SK-N-SH (cell line): ENCODE data around the gene PTPRD. TPM values are rescaled to one million over a fixed set of nuclear protein-coding genes. Genes with fewer than 3 reads are reported as not detected.

Source experiments
- CTCF ChIA-PET: fragments of 300-600, 350-600 bp; formaldehyde crosslinking; extraction: SDS; loops from one replicate; lab custom pipeline; 2021; lab: Yijun Ruan, JAX
- POLR2A ChIA-PET: fragments of 350-600 bp; sonication (Branson Sonifier 250); formaldehyde crosslinking; extraction: SDS; loops from one replicate; lab custom pipeline; 2020; ENCODE audit warnings: antibody characterized with exemption, inconsistent platforms; lab: Yijun Ruan, JAX
- DNase-seq: peaks from one replicate; pipeline ENCODE4 v3.0.0; 2012
- H2AFZ ChIP-seq: fragments of 200-600 bp; sonication (generic); 2 replicates; pipeline ENCODE4 v1.8.1; 2016; ENCODE audit warnings: antibody characterized with exemption, mild to moderate bottlenecking, low read depth
- H3F3A ChIP-seq: fragments of 200-600 bp; sonication (generic); replicated peaks from 2 replicates; pipeline ENCODE3; 2016; ENCODE audit warnings: antibody characterized with exemption, mild to moderate bottlenecking; ENCODE audit not compliant: insufficient read depth
- H3K27ac ChIP-seq, 2 experiments: fragments of 200-500 bp in 1 of 2; fragments of 200-600 bp in 1 of 2; sonication (Bioruptor generic) in 1 of 2; sonication (generic), shearing (Covaris generic) in 1 of 2; 2 replicates each; pipeline versions ENCODE4 v1.5.1 to v1.6.1; 2014 to 2016; ENCODE audit warnings: low read depth in 2 of 2, inconsistent platforms in 1 of 2, low read length in 1 of 2, mild to moderate bottlenecking in 1 of 2, mixed read lengths in 1 of 2
- H3K27me3 ChIP-seq: fragments of 200-600 bp; sonication (generic), shearing (Covaris generic); 2 replicates; pipeline ENCODE4 v1.6.1; 2016; ENCODE audit warnings: mixed run types; ENCODE audit not compliant: insufficient read depth
- H3K36me3 ChIP-seq, 2 experiments: fragments of 200-500 bp in 1 of 2; fragments of 200-600 bp in 1 of 2; sonication (Bioruptor generic) in 1 of 2; sonication (generic) in 1 of 2; replicated peaks in 1 of 2; 2 replicates each; pipeline versions ENCODE3 to v1.5.1; 2014 to 2016; ENCODE audit warnings: low read length in 1 of 2, mild to moderate bottlenecking in 1 of 2; ENCODE audit not compliant: insufficient read depth in 2 of 2, control insufficient read depth in 1 of 2
- H3K4me1 ChIP-seq, 2 experiments: fragments of 200-500 bp in 1 of 2; fragments of 200-600 bp in 1 of 2; sonication (Bioruptor generic) in 1 of 2; sonication (generic), shearing (Covaris generic) in 1 of 2; 2 replicates each; pipeline versions ENCODE4 v1.5.1 to v1.6.1; 2014 to 2016; ENCODE audit warnings: low read depth in 1 of 2, low read length in 1 of 2, mixed run types in 1 of 2; ENCODE audit not compliant: insufficient read depth in 2 of 2, control insufficient read depth in 1 of 2
- H3K4me2 ChIP-seq: fragments of 200-600 bp; sonication (generic), shearing (Covaris generic); 2 replicates; pipeline ENCODE4 v1.6.1; 2017; ENCODE audit warnings: mixed run types
- H3K4me3 ChIP-seq, 2 experiments: fragments of 200-500 bp in 1 of 2; fragments of 200-600 bp in 1 of 2; sonication (Bioruptor generic) in 1 of 2; sonication (generic), shearing (Covaris generic) in 1 of 2; 2 replicates each; pipeline versions ENCODE4 v1.5.1 to v1.8.1; 2014 to 2016; ENCODE audit warnings: low read depth in 2 of 2, inconsistent platforms in 1 of 2, low read length in 1 of 2, mild to moderate bottlenecking in 1 of 2, mixed read lengths in 1 of 2, moderate library complexity in 1 of 2
- H3K79me2 ChIP-seq: fragments of 200-600 bp; sonication (generic); 2 replicates; pipeline ENCODE4 v1.8.1; 2017; ENCODE audit warnings: mild to moderate bottlenecking; ENCODE audit not compliant: insufficient read depth
- H3K9ac ChIP-seq: fragments of 200-600 bp; sonication (generic); 2 replicates; pipeline ENCODE4 v1.6.1; 2017; ENCODE audit warnings: mixed run types
- H3K9me2 ChIP-seq: fragments of 200-600 bp; sonication (generic); 2 replicates; pipeline ENCODE4 v1.6.1; 2017; ENCODE audit warnings: mixed run types
- H3K9me3 ChIP-seq: fragments of 200-600 bp; sonication (generic); 2 replicates; pipeline ENCODE4 v1.6.1; 2017; ENCODE audit warnings: mixed run types, mild to moderate bottlenecking, moderate library complexity
- H4K20me1 ChIP-seq: fragments of 200-600 bp; sonication (generic); 2 replicates; pipeline ENCODE4 v1.6.1; 2017; ENCODE audit warnings: mild to moderate bottlenecking, mixed run types; ENCODE audit not compliant: insufficient read depth
- EZH2phosphoT487 ChIP-seq: fragments of 200-600 bp; sonication (generic); IDR thresholded peaks from 2 replicates; pipeline ENCODE4 v1.6.1; 2017; ENCODE audit warnings: low read depth, mixed run types, mild to moderate bottlenecking, antibody characterized with exemption, moderate library complexity, borderline replicate concordance
- GABPA ChIP-seq: IDR thresholded peaks from 2 replicates; pipeline ENCODE4 v1.4.0; 2012; ENCODE audit warnings: low read depth, mild to moderate bottlenecking
- JUND ChIP-seq: IDR thresholded peaks from 2 replicates; pipeline ENCODE4 v1.4.0; 2012
- MEF2A ChIP-seq: IDR thresholded peaks from 2 replicates; pipeline ENCODE4 v1.4.0; 2012; ENCODE audit warnings: low read depth, borderline replicate concordance
- NRF1 ChIP-seq: IDR thresholded peaks from 2 replicates; pipeline ENCODE4 v1.6.1; 2012; ENCODE audit warnings: low read depth, mild to moderate bottlenecking, low read length
- POLR2AphosphoS5 ChIP-seq: IDR thresholded peaks from 2 replicates; pipeline ENCODE4 v1.6.1; 2012; ENCODE audit warnings: low read depth, low read length
- RCOR1 ChIP-seq: fragments of 150-350 bp; IDR thresholded peaks from 2 replicates; pipeline ENCODE4 v1.6.1; 2017; ENCODE audit warnings: antibody characterized with exemption, low read length
- SIN3A ChIP-seq: IDR thresholded peaks from 2 replicates; pipeline ENCODE4 v1.6.1; 2012; ENCODE audit warnings: low read depth, mild to moderate bottlenecking, low read length, moderate library complexity, borderline replicate concordance
- SMC3 ChIP-seq: IDR thresholded peaks from 2 replicates; pipeline ENCODE4 v1.6.1; 2012; ENCODE audit warnings: low read depth, low read length, improper control_type of control experiment
- TAF1 ChIP-seq: IDR thresholded peaks from 2 replicates; pipeline ENCODE4 v1.6.1; 2012; ENCODE audit warnings: low read depth, mild to moderate bottlenecking, low read length, moderate library complexity, borderline replicate concordance
- YY1 ChIP-seq: IDR thresholded peaks from 2 replicates; pipeline ENCODE4 v1.4.0; 2012; ENCODE audit warnings: low read depth, mild to moderate bottlenecking
- WGBS: methylation state at CpG from one replicate; pipeline ENCODE4 v1.1.6; 2017; ENCODE audit warnings: low lambda C conversion rate; 5-methylcytosine and 5-hydroxymethylcytosine counted together
- polyA plus RNA-seq, 3 experiments: library from polyadenylated mRNA; depleted of rRNA; stranded (reverse); fragments of >200 nt; gene quantifications; 2 replicates each; pipeline ENCODE4 v1.2.3, GENCODE V29; 2012
- TF ChIP-seq, protein P1 (sequence below): IDR thresholded peaks from 2 replicates; pipeline ENCODE4 v1.4.0; 2012; ENCODE audit warnings: low read depth
- TF ChIP-seq, protein P2 (sequence below): fragments of 150-350 bp; IDR thresholded peaks from 2 replicates; pipeline ENCODE4 v1.6.1; 2016; ENCODE audit warnings: mild to moderate bottlenecking, low read depth, low read length
- TF ChIP-seq, protein P3 (sequence below): IDR thresholded peaks from 2 replicates; pipeline ENCODE4; 2012
- TF ChIP-seq, protein P4 (sequence below): IDR thresholded peaks from 2 replicates; pipeline ENCODE4 v1.4.0; 2012; ENCODE audit warnings: low read depth, borderline replicate concordance
- TF ChIP-seq, protein P5 (sequence below): IDR thresholded peaks from 2 replicates; pipeline ENCODE4 v1.6.1; 2012; ENCODE audit warnings: mild to moderate bottlenecking, low read depth, low read length, moderate library complexity
- TF ChIP-seq, protein P6 (sequence below): fragments of 200-600 bp; sonication (generic); IDR thresholded peaks from 2 replicates; pipeline ENCODE4 v1.6.1; 2017; ENCODE audit warnings: antibody characterized with exemption, mild to moderate bottlenecking, moderate library complexity

PTPRD gene
- polyA plus RNA-seq, 1 of the 3 experiments (the other 2 are of a cell fraction): 0.15 TPM

DNA sequence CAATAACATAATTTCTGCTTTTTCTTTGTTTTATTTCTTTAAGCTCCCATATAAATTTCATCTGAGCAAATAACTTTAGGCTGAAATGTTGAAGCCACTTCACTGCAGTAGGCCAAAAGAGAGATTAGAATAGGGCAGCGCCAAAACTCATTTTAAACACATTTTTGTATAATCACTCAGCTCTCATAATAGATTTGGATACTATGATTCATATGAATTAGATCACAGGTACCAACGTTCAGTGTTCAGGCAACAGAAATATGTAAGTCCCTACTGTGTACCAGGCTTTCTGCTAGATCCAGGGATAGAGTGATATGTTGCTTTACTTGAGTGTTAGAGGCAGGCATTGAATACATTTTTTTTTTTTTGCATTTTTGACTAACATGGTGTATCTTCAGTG, 370.5 kb downstream of the PTPRD start:
- H3F3A ChIP-seq: no peaks in the 10 kb centered on the region
- no peaks in the 10 kb centered on the region for H3K36me3 ChIP-seq
- no peak overlapping the region for H3K4me2 ChIP-seq
- CTCF ChIA-PET: interaction anchor here (0.6 to 1.1 kb wide), 2 partner anchors 10 to 1550 kb away, joined by 3 read pairs; no protein-coding TSS in a partner anchor
- no peaks in the 10 kb centered on the region for H3K9me3 ChIP-seq
- no peaks in the 10 kb centered on the region for H4K20me1 ChIP-seq
- H3K9me2 ChIP-seq: no peaks in the 10 kb centered on the region
- H3K27ac ChIP-seq: no peak overlapping the region
- no peaks in the 10 kb centered on the region for H3K79me2 ChIP-seq
- POLR2A ChIA-PET: no interaction called here
- H3K9ac ChIP-seq: no peak overlapping the region
- H2AFZ ChIP-seq: no peak overlapping the region
- TF ChIP-seq, protein P1, sequence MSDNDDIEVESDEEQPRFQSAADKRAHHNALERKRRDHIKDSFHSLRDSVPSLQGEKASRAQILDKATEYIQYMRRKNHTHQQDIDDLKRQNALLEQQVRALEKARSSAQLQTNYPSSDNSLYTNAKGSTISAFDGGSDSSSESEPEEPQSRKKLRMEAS: no peak
- TF ChIP-seq RCOR1 (no peak), NRF1 (no peak), SIN3A (no peak), GABPA (no peak), TAF1 (no peak), POLR2AphosphoS5 (no peak), MEF2A (no peak), EZH2phosphoT487 (no peak), JUND (no peak)
- TF ChIP-seq, protein P2, sequence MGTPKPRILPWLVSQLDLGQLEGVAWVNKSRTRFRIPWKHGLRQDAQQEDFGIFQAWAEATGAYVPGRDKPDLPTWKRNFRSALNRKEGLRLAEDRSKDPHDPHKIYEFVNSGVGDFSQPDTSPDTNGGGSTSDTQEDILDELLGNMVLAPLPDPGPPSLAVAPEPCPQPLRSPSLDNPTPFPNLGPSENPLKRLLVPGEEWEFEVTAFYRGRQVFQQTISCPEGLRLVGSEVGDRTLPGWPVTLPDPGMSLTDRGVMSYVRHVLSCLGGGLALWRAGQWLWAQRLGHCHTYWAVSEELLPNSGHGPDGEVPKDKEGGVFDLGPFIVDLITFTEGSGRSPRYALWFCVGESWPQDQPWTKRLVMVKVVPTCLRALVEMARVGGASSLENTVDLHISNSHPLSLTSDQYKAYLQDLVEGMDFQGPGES: no peak
- TF ChIP-seq, protein P3, sequence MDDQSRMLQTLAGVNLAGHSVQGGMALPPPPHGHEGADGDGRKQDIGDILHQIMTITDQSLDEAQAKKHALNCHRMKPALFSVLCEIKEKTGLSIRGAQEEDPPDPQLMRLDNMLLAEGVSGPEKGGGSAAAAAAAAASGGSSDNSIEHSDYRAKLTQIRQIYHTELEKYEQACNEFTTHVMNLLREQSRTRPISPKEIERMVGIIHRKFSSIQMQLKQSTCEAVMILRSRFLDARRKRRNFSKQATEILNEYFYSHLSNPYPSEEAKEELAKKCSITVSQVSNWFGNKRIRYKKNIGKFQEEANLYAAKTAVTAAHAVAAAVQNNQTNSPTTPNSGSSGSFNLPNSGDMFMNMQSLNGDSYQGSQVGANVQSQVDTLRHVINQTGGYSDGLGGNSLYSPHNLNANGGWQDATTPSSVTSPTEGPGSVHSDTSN: no peak
- no peak for DNase-seq
- H3K4me1 ChIP-seq: no peaks in the 10 kb centered on the region
- H3K27me3 ChIP-seq: no peaks in the 10 kb centered on the region
- H3K4me3 ChIP-seq: no peak overlapping the region
- WGBS: 28% methylated on average over 2 of the region's 2 CpGs

DNA sequence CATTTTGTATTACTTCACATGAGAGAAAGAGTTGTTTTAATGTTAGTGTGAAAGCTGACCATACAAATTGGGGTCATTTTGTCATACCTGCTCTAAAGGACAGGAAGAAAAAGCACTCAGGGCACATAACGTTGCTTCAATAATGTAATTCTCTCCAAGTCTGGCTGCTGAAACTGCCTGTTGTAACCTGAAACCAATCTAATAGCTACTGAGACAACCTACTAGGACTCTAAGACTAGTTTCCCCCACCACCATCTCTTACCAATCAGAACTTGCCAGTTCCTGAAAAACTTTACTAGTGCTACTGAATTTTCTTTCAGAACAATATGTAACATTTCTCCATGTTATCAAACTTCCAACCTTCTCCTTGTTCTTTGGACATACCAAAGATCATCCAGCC, 374.7 kb downstream of the PTPRD start:
- no peaks in the 10 kb centered on the region for H3K9me3 ChIP-seq
- no peaks in the 10 kb centered on the region for H3K27me3 ChIP-seq
- ChIA-PET POLR2A (no interaction called here), CTCF (no interaction called here)
- DNase-seq: no peak
- no peak overlapping the region for H3K4me3 ChIP-seq
- no peak overlapping the region for H3K27ac ChIP-seq
- no peaks in the 10 kb centered on the region for H3K9me2 ChIP-seq
- WGBS: 55% methylated on average over 1 of the region's 1 CpG
- H3K4me2 ChIP-seq: no peak overlapping the region
- H4K20me1 ChIP-seq: no peaks in the 10 kb centered on the region
- no peaks in the 10 kb centered on the region for H3K36me3 ChIP-seq
- H2AFZ ChIP-seq: no peak overlapping the region
- H3K4me1 ChIP-seq: no peaks in the 10 kb centered on the region
- H3K9ac ChIP-seq: no peak overlapping the region
- no peaks in the 10 kb centered on the region for H3K79me2 ChIP-seq
- no peaks in the 10 kb centered on the region for H3F3A ChIP-seq
- TF ChIP-seq, protein P2: no peak
- TF ChIP-seq SIN3A (no peak), POLR2AphosphoS5 (no peak), YY1 (no peak), RCOR1 (no peak), SMC3 (no peak)
- TF ChIP-seq, protein P4, sequence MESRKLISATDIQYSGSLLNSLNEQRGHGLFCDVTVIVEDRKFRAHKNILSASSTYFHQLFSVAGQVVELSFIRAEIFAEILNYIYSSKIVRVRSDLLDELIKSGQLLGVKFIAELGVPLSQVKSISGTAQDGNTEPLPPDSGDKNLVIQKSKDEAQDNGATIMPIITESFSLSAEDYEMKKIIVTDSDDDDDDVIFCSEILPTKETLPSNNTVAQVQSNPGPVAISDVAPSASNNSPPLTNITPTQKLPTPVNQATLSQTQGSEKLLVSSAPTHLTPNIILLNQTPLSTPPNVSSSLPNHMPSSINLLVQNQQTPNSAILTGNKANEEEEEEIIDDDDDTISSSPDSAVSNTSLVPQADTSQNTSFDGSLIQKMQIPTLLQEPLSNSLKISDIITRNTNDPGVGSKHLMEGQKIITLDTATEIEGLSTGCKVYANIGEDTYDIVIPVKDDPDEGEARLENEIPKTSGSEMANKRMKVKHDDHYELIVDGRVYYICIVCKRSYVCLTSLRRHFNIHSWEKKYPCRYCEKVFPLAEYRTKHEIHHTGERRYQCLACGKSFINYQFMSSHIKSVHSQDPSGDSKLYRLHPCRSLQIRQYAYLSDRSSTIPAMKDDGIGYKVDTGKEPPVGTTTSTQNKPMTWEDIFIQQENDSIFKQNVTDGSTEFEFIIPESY: no peak
- TF ChIP-seq, protein P5, sequence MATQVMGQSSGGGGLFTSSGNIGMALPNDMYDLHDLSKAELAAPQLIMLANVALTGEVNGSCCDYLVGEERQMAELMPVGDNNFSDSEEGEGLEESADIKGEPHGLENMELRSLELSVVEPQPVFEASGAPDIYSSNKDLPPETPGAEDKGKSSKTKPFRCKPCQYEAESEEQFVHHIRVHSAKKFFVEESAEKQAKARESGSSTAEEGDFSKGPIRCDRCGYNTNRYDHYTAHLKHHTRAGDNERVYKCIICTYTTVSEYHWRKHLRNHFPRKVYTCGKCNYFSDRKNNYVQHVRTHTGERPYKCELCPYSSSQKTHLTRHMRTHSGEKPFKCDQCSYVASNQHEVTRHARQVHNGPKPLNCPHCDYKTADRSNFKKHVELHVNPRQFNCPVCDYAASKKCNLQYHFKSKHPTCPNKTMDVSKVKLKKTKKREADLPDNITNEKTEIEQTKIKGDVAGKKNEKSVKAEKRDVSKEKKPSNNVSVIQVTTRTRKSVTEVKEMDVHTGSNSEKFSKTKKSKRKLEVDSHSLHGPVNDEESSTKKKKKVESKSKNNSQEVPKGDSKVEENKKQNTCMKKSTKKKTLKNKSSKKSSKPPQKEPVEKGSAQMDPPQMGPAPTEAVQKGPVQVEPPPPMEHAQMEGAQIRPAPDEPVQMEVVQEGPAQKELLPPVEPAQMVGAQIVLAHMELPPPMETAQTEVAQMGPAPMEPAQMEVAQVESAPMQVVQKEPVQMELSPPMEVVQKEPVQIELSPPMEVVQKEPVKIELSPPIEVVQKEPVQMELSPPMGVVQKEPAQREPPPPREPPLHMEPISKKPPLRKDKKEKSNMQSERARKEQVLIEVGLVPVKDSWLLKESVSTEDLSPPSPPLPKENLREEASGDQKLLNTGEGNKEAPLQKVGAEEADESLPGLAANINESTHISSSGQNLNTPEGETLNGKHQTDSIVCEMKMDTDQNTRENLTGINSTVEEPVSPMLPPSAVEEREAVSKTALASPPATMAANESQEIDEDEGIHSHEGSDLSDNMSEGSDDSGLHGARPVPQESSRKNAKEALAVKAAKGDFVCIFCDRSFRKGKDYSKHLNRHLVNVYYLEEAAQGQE: no peak
- TF ChIP-seq, protein P6, sequence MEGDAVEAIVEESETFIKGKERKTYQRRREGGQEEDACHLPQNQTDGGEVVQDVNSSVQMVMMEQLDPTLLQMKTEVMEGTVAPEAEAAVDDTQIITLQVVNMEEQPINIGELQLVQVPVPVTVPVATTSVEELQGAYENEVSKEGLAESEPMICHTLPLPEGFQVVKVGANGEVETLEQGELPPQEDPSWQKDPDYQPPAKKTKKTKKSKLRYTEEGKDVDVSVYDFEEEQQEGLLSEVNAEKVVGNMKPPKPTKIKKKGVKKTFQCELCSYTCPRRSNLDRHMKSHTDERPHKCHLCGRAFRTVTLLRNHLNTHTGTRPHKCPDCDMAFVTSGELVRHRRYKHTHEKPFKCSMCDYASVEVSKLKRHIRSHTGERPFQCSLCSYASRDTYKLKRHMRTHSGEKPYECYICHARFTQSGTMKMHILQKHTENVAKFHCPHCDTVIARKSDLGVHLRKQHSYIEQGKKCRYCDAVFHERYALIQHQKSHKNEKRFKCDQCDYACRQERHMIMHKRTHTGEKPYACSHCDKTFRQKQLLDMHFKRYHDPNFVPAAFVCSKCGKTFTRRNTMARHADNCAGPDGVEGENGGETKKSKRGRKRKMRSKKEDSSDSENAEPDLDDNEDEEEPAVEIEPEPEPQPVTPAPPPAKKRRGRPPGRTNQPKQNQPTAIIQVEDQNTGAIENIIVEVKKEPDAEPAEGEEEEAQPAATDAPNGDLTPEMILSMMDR: no peak
